SK-N-SH (cell line): Measurements from ENCODE around the gene DUS2. TPM values are rescaled to one million over a fixed set of nuclear protein-coding genes. Genes with fewer than 3 reads are reported as not detected.

Experiments used
- CTCF ChIA-PET: fragments of 300-600, 350-600 bp; formaldehyde crosslinking; extraction: SDS; loops from one replicate; lab custom pipeline; 2021; lab: Yijun Ruan, JAX
- POLR2A ChIA-PET: fragments of 350-600 bp; sonication (Branson Sonifier 250); formaldehyde crosslinking; extraction: SDS; loops from one replicate; lab custom pipeline; 2020; ENCODE audit warnings: antibody characterized with exemption, inconsistent platforms; lab: Yijun Ruan, JAX
- DNase-seq: peaks from one replicate; pipeline ENCODE4 v3.0.0; 2012
- H2AFZ ChIP-seq: fragments of 200-600 bp; sonication (generic); 2 replicates; pipeline ENCODE4 v1.8.1; 2016; ENCODE audit warnings: antibody characterized with exemption, mild to moderate bottlenecking, low read depth
- H3F3A ChIP-seq: fragments of 200-600 bp; sonication (generic); replicated peaks from 2 replicates; pipeline ENCODE3; 2016; ENCODE audit warnings: antibody characterized with exemption, mild to moderate bottlenecking; ENCODE audit not compliant: insufficient read depth
- H3K27ac ChIP-seq, 2 experiments: fragments of 200-500 bp in 1 of 2; fragments of 200-600 bp in 1 of 2; sonication (Bioruptor generic) in 1 of 2; sonication (generic), shearing (Covaris generic) in 1 of 2; 2 replicates each; pipeline versions ENCODE4 v1.5.1 to v1.6.1; 2014 to 2016; ENCODE audit warnings: low read depth in 2 of 2, inconsistent platforms in 1 of 2, low read length in 1 of 2, mild to moderate bottlenecking in 1 of 2, mixed read lengths in 1 of 2
- H3K27me3 ChIP-seq: fragments of 200-600 bp; sonication (generic), shearing (Covaris generic); 2 replicates; pipeline ENCODE4 v1.6.1; 2016; ENCODE audit warnings: mixed run types; ENCODE audit not compliant: insufficient read depth
- H3K36me3 ChIP-seq, 2 experiments: fragments of 200-500 bp in 1 of 2; fragments of 200-600 bp in 1 of 2; sonication (Bioruptor generic) in 1 of 2; sonication (generic) in 1 of 2; replicated peaks in 1 of 2; 2 replicates each; pipeline versions ENCODE3 to v1.5.1; 2014 to 2016; ENCODE audit warnings: low read length in 1 of 2, mild to moderate bottlenecking in 1 of 2; ENCODE audit not compliant: insufficient read depth in 2 of 2, control insufficient read depth in 1 of 2
- H3K4me1 ChIP-seq, 2 experiments: fragments of 200-500 bp in 1 of 2; fragments of 200-600 bp in 1 of 2; sonication (Bioruptor generic) in 1 of 2; sonication (generic), shearing (Covaris generic) in 1 of 2; 2 replicates each; pipeline versions ENCODE4 v1.5.1 to v1.6.1; 2014 to 2016; ENCODE audit warnings: low read depth in 1 of 2, low read length in 1 of 2, mixed run types in 1 of 2; ENCODE audit not compliant: insufficient read depth in 2 of 2, control insufficient read depth in 1 of 2
- H3K4me2 ChIP-seq: fragments of 200-600 bp; sonication (generic), shearing (Covaris generic); 2 replicates; pipeline ENCODE4 v1.6.1; 2017; ENCODE audit warnings: mixed run types
- H3K4me3 ChIP-seq, 2 experiments: fragments of 200-500 bp in 1 of 2; fragments of 200-600 bp in 1 of 2; sonication (Bioruptor generic) in 1 of 2; sonication (generic), shearing (Covaris generic) in 1 of 2; 2 replicates each; pipeline versions ENCODE4 v1.5.1 to v1.8.1; 2014 to 2016; ENCODE audit warnings: low read depth in 2 of 2, inconsistent platforms in 1 of 2, low read length in 1 of 2, mild to moderate bottlenecking in 1 of 2, mixed read lengths in 1 of 2, moderate library complexity in 1 of 2
- H3K79me2 ChIP-seq: fragments of 200-600 bp; sonication (generic); 2 replicates; pipeline ENCODE4 v1.8.1; 2017; ENCODE audit warnings: mild to moderate bottlenecking; ENCODE audit not compliant: insufficient read depth
- H3K9ac ChIP-seq: fragments of 200-600 bp; sonication (generic); 2 replicates; pipeline ENCODE4 v1.6.1; 2017; ENCODE audit warnings: mixed run types
- H3K9me2 ChIP-seq: fragments of 200-600 bp; sonication (generic); 2 replicates; pipeline ENCODE4 v1.6.1; 2017; ENCODE audit warnings: mixed run types
- H3K9me3 ChIP-seq: fragments of 200-600 bp; sonication (generic); 2 replicates; pipeline ENCODE4 v1.6.1; 2017; ENCODE audit warnings: mixed run types, mild to moderate bottlenecking, moderate library complexity
- H4K20me1 ChIP-seq: fragments of 200-600 bp; sonication (generic); 2 replicates; pipeline ENCODE4 v1.6.1; 2017; ENCODE audit warnings: mild to moderate bottlenecking, mixed run types; ENCODE audit not compliant: insufficient read depth
- CHD2 ChIP-seq: fragments of 150-350 bp; IDR thresholded peaks from 2 replicates; pipeline ENCODE4 v1.6.1; 2018; ENCODE audit warnings: low read length; ENCODE audit not compliant: partially characterized antibody
- CTCF ChIP-seq: fragments of 200-600 bp; sonication (generic); IDR thresholded peaks from 2 replicates; pipeline ENCODE4 v1.6.1; 2017; ENCODE audit warnings: antibody characterized with exemption, mild to moderate bottlenecking, moderate library complexity
- FOSL2 ChIP-seq: IDR thresholded peaks from 2 replicates; pipeline ENCODE4 v1.4.0; 2012; ENCODE audit warnings: low read depth, mild to moderate bottlenecking, moderate library complexity, borderline replicate concordance
- FOXM1 ChIP-seq: IDR thresholded peaks from 2 replicates; pipeline ENCODE4 v1.4.0; 2012; ENCODE audit warnings: low read depth, mild to moderate bottlenecking
- GABPA ChIP-seq: IDR thresholded peaks from 2 replicates; pipeline ENCODE4 v1.4.0; 2012; ENCODE audit warnings: low read depth, mild to moderate bottlenecking
- JUND ChIP-seq: IDR thresholded peaks from 2 replicates; pipeline ENCODE4 v1.4.0; 2012
- MAX ChIP-seq: IDR thresholded peaks from 2 replicates; pipeline ENCODE4 v1.4.0; 2012; ENCODE audit warnings: low read depth
- MEF2A ChIP-seq: IDR thresholded peaks from 2 replicates; pipeline ENCODE4 v1.4.0; 2012; ENCODE audit warnings: low read depth, borderline replicate concordance
- MXI1 ChIP-seq: IDR thresholded peaks from 2 replicates; pipeline ENCODE4 v1.6.1; 2012; ENCODE audit warnings: mild to moderate bottlenecking, low read depth, low read length, improper control_type of control experiment
- NFIC ChIP-seq: IDR thresholded peaks from 2 replicates; pipeline ENCODE4 v1.4.0; 2012; ENCODE audit warnings: borderline replicate concordance
- PBX3 ChIP-seq: IDR thresholded peaks from 2 replicates; pipeline ENCODE4; 2012
- POLR2AphosphoS5 ChIP-seq: IDR thresholded peaks from 2 replicates; pipeline ENCODE4 v1.6.1; 2012; ENCODE audit warnings: low read depth, low read length
- RCOR1 ChIP-seq: fragments of 150-350 bp; IDR thresholded peaks from 2 replicates; pipeline ENCODE4 v1.6.1; 2017; ENCODE audit warnings: antibody characterized with exemption, low read length
- RXRA ChIP-seq: IDR thresholded peaks from 2 replicates; pipeline ENCODE4 v1.4.0; 2012; ENCODE audit warnings: low read depth, mild to moderate bottlenecking, borderline replicate concordance
- SIN3A ChIP-seq: IDR thresholded peaks from 2 replicates; pipeline ENCODE4 v1.6.1; 2012; ENCODE audit warnings: low read depth, mild to moderate bottlenecking, low read length, moderate library complexity, borderline replicate concordance
- TEAD4 ChIP-seq: IDR thresholded peaks from 2 replicates; pipeline ENCODE4 v1.4.0; 2012; ENCODE audit warnings: mild to moderate bottlenecking, borderline replicate concordance; ENCODE audit not compliant: insufficient read depth
- USF1 ChIP-seq: IDR thresholded peaks from 2 replicates; pipeline ENCODE4 v1.4.0; 2012; ENCODE audit warnings: low read depth, borderline replicate concordance
- USF2 ChIP-seq: fragments of 150-350 bp; IDR thresholded peaks from 2 replicates; pipeline ENCODE4 v1.6.1; 2017; ENCODE audit warnings: antibody characterized with exemption, low read length, low read depth, borderline replicate concordance
- YY1 ChIP-seq: IDR thresholded peaks from 2 replicates; pipeline ENCODE4 v1.4.0; 2012; ENCODE audit warnings: low read depth, mild to moderate bottlenecking
- ZBTB33 ChIP-seq: IDR thresholded peaks from 2 replicates; pipeline ENCODE4 v1.4.0; 2012; ENCODE audit warnings: low read depth, borderline replicate concordance
- WGBS: methylation state at CpG from one replicate; pipeline ENCODE4 v1.1.6; 2017; ENCODE audit warnings: low lambda C conversion rate; 5-methylcytosine and 5-hydroxymethylcytosine counted together
- polyA plus RNA-seq, 3 experiments: library from polyadenylated mRNA; depleted of rRNA; stranded (reverse); fragments of >200 nt; gene quantifications; 2 replicates each; pipeline ENCODE4 v1.2.3, GENCODE V29; 2012

DUS2 gene
- polyA plus RNA-seq, 1 of the 3 experiments (the other 2 are of a cell fraction): 16.1 TPM

GRCh38 chr16:68041783-68042182 is 18.7 kb downstream of the DUS2 start:
- H3K79me2 ChIP-seq: no peaks in the 10 kb centered on the region
- no peak for DNase-seq

More at GRCh38 chr16:68041783-68042182, 18.7 kb downstream of the DUS2 start:
- Histone ChIP-seq H3K4me3 (no peak overlapping the region), H3K4me2 (no peak overlapping the region), H3K4me1 (no peaks in the 10 kb centered on the region), H3K27ac (no peak overlapping the region), H2AFZ (no peak overlapping the region), H3K9me3 (no peaks in the 10 kb centered on the region), H3K27me3 (no peaks in the 10 kb centered on the region), H3F3A (no peaks in the 10 kb centered on the region), H3K9ac (no peak overlapping the region)
- ChIA-PET POLR2A (no interaction called here), CTCF (interaction anchor here (1.4 to 3.5 kb wide), 8 partner anchors 10 to 148 kb away, joined by 3 to 15 read pairs (median 10); no protein-coding TSS in a partner anchor)
- WGBS: 91% methylated on average over 2 of the region's 2 CpGs
- no peak for TF ChIP-seq PBX3
- no peak for TF ChIP-seq TEAD4
- no peak for TF ChIP-seq YY1
- no peak for TF ChIP-seq USF2
- no peak for TF ChIP-seq POLR2AphosphoS5
- TF ChIP-seq CHD2: no peak
- no peak for TF ChIP-seq MXI1
- TF ChIP-seq ZBTB33: no peak
- no peak for TF ChIP-seq SIN3A
- no peak for TF ChIP-seq MAX
- TF ChIP-seq JUND: no peak
- TF ChIP-seq CTCF: no peak
- no peak for TF ChIP-seq GABPA
- TF ChIP-seq FOSL2: no peak
- no peak for TF ChIP-seq RXRA
- no peak for TF ChIP-seq FOXM1
- TF ChIP-seq NFIC: no peak
- no peak for TF ChIP-seq MEF2A
- TF ChIP-seq RCOR1: no peak
- no peak for TF ChIP-seq USF1
- TF ChIP-seq, all 33 proteins: peak for 0
- Histone ChIP-seq H4K20me1 (no peaks in the 10 kb centered on the region), H3K36me3 (peaks cover 0 to 3% of the 10 kb centered on the region in 2 experiments), H3K9me2 (no peaks in the 10 kb centered on the region)
